Effector memory CD4-positive, alpha-beta T cell (primary cell): ENCODE results near the gene BSG.

Experiments used
- DNase-seq, 3 donors: peaks; one replicate each; pipeline ENCODE4 v3.0.0-alpha.2; 2020
- H3K27ac ChIP-seq: 2 replicates; pipeline ENCODE4 v1.7.0; 2013; ENCODE audit warnings: mild to moderate bottlenecking, low read length, moderate library complexity; ENCODE audit not compliant: insufficient read depth, poor library complexity, severe bottlenecking
- H3K27me3 ChIP-seq: replicated peaks from 2 replicates; pipeline ENCODE4 v1.7.0; 2013; ENCODE audit warnings: mild to moderate bottlenecking, low read length; ENCODE audit not compliant: insufficient read depth, control insufficient read depth, poor library complexity, severe bottlenecking
- H3K36me3 ChIP-seq: 2 replicates; pipeline ENCODE4 v1.7.0; 2013; ENCODE audit warnings: mild to moderate bottlenecking, low read length, moderate library complexity; ENCODE audit not compliant: control insufficient read depth, insufficient read depth
- H3K4me1 ChIP-seq: 2 replicates; pipeline ENCODE4 v1.7.0; 2013; ENCODE audit warnings: low read length, mild to moderate bottlenecking; ENCODE audit not compliant: control insufficient read depth, insufficient read depth, poor library complexity, severe bottlenecking
- H3K4me3 ChIP-seq: 2 replicates; pipeline ENCODE4 v1.7.0; 2013; ENCODE audit warnings: low read length, low read depth, mild to moderate bottlenecking; ENCODE audit not compliant: insufficient read depth, poor library complexity, severe bottlenecking
- H3K9me3 ChIP-seq: 2 replicates; pipeline ENCODE4 v1.7.0; 2013; ENCODE audit warnings: mild to moderate bottlenecking, low read length, moderate library complexity; ENCODE audit not compliant: control insufficient read depth

BSG gene

GRCh38 chr19:588741-589692, 16.6 kb downstream of the BSG start:
- Histone ChIP-seq H3K36me3 (no peaks in the 10 kb centered on the region), H3K9me3 (no peaks in the 10 kb centered on the region), H3K27ac (no peak overlapping the region), H3K27me3 (peaks cover 14% of the 10 kb centered on the region), H3K4me3 (no peak overlapping the region), H3K4me1 (peaks cover 25% of the 10 kb centered on the region)
- DNase-seq: no peak

- Histone ChIP-seq H3K9me3 (no peaks in the 10 kb centered on the region), H3K4me1 (peaks cover 25% of the 10 kb centered on the region), H3K27ac (no peak within 1 kb of the TSS), H3K36me3 (no peaks in the 10 kb centered on the region), H3K4me3 (peak within 1 kb of the TSS; percentile 1), H3K27me3 (peaks cover 14% of the 10 kb centered on the region)
- no peak for DNase-seq
Observed at GRCh38 chr19:589693-590395, 17.4 kb downstream of the BSG start, which contains the start of gene HCN2. TSS of gene HCN2 (plus strand) at chr19:589881. CDS start at chr19:589946, 65 bp downstream.

GRCh38 chr19:590396-590745, 18.0 kb downstream of the BSG start:
- H3K36me3 ChIP-seq: no peaks in the 10 kb centered on the region
- H3K27ac ChIP-seq: no peak overlapping the region
- H3K27me3 ChIP-seq: peaks cover 14% of the 10 kb centered on the region
- H3K4me3 ChIP-seq: peak overlapping the region; percentile 1
- peak in 1 of 3 donors; percentile 13 for DNase-seq
- peaks cover 25% of the 10 kb centered on the region for H3K4me1 ChIP-seq
- H3K9me3 ChIP-seq: no peaks in the 10 kb centered on the region

- H3K4me3 ChIP-seq: peak overlapping the region; percentile 1
- no peak overlapping the region for H3K27ac ChIP-seq
- H3K4me1 ChIP-seq: peaks cover 25% of the 10 kb centered on the region
- peaks cover 14% of the 10 kb centered on the region for H3K27me3 ChIP-seq
- no peaks in the 10 kb centered on the region for H3K36me3 ChIP-seq
- no peaks in the 10 kb centered on the region for H3K9me3 ChIP-seq
- DNase-seq: no peak
Observed at GRCh38 chr19:590750-591098, 18.3 kb downstream of the BSG start.

GRCh38 chr19:591099-591958, 18.9 kb downstream of the BSG start:
- Histone ChIP-seq H3K4me1 (peaks cover 25% of the 10 kb centered on the region), H3K9me3 (no peaks in the 10 kb centered on the region), H3K27me3 (peaks cover 14% of the 10 kb centered on the region), H3K4me3 (no peak overlapping the region), H3K36me3 (no peaks in the 10 kb centered on the region), H3K27ac (no peak overlapping the region)
- DNase-seq: no peak

- DNase-seq: no peak
- H3K36me3 ChIP-seq: no peaks in the 10 kb centered on the region
- H3K4me3 ChIP-seq: no peak overlapping the region
- peaks cover 14% of the 10 kb centered on the region for H3K27me3 ChIP-seq
- no peaks in the 10 kb centered on the region for H3K9me3 ChIP-seq
- peaks cover 25% of the 10 kb centered on the region for H3K4me1 ChIP-seq
- H3K27ac ChIP-seq: no peak overlapping the region
Observed at GRCh38 chr19:592101-592500, 19.7 kb downstream of the BSG start.

GRCh38 chr19:593055-593454, 20.7 kb downstream of the BSG start:
- peaks cover 14% of the 10 kb centered on the region for H3K27me3 ChIP-seq
- no peaks in the 10 kb centered on the region for H3K36me3 ChIP-seq
- no peak overlapping the region for H3K4me3 ChIP-seq
- no peaks in the 10 kb centered on the region for H3K9me3 ChIP-seq
- H3K4me1 ChIP-seq: peaks cover 21% of the 10 kb centered on the region
- no peak overlapping the region for H3K27ac ChIP-seq
- DNase-seq: no peak

- Histone ChIP-seq H3K4me1 (peaks cover 17% of the 10 kb centered on the region), H3K36me3 (no peaks in the 10 kb centered on the region), H3K9me3 (no peaks in the 10 kb centered on the region), H3K4me3 (no peak overlapping the region), H3K27me3 (peaks cover 14% of the 10 kb centered on the region), H3K27ac (no peak overlapping the region)
- no peak for DNase-seq
Observed at GRCh38 chr19:593505-593904, 21.1 kb downstream of the BSG start.

- no peak for DNase-seq
- no peaks in the 10 kb centered on the region for H3K36me3 ChIP-seq
- H3K27me3 ChIP-seq: peaks cover 5% of the 10 kb centered on the region
- no peak overlapping the region for H3K4me3 ChIP-seq
- H3K4me1 ChIP-seq: peaks cover 8% of the 10 kb centered on the region
- no peaks in the 10 kb centered on the region for H3K9me3 ChIP-seq
- no peak overlapping the region for H3K27ac ChIP-seq
Observed at GRCh38 chr19:594265-594870, 22.0 kb downstream of the BSG start.
